NCI-H2171 (cell line): ENCODE measurements around the gene POLR2F.
A peak's percentile ranks its signal among the peaks of the same experiment; 100 is the strongest.

Experiments
- DNase-seq: peaks from one replicate; lab custom pipeline; 2025; lab: John Stamatoyannopoulos, UW

POLR2F gene

GRCh38 chr22:37982938-37983859 lies 29.7 kb downstream of the POLR2F start:
- DNase-seq: no peak

- no peak for DNase-seq
These were observed 30.6 kb downstream of the POLR2F start, which contains the start of gene SOX10 for GRCh38 chr22:37983860-37984791. Gene SOX10, minus strand, starts transcription at chr22:37984555. Its CDS starts 771 bp downstream, at chr22:37983784.

- no peak for DNase-seq
These were observed 31.6 kb downstream of the POLR2F start for GRCh38 chr22:37985050-37985585.

- DNase-seq: no peak
These were observed 32.3 kb downstream of the POLR2F start for GRCh38 chr22:37985751-37986281.

- DNase-seq: no peak
These were observed 32.9 kb downstream of the POLR2F start for GRCh38 chr22:37986371-37986770.

- DNase-seq: no peak
These were observed 35.9 kb downstream of the POLR2F start for GRCh38 chr22:37989146-37990045.

GRCh38 chr22:37990301-37990700 lies 36.8 kb downstream of the POLR2F start:
- DNase-seq: no peak

GRCh38 chr22:37990862-37991261 lies 37.4 kb downstream of the POLR2F start:
- DNase-seq: no peak

GRCh38 chr22:37991731-37992442 lies 38.4 kb downstream of the POLR2F start:
- DNase-seq: no peak

GRCh38 chr22:37994049-37994448 lies 40.5 kb downstream of the POLR2F start:
- no peak for DNase-seq

GRCh38 chr22:37994982-37995381 lies 41.5 kb downstream of the POLR2F start:
- no peak for DNase-seq

- DNase-seq: no peak
These were observed 42.0 kb downstream of the POLR2F start for GRCh38 chr22:37995460-37995859.

- DNase-seq: peak; percentile 23
These were observed 42.6 kb downstream of the POLR2F start for GRCh38 chr22:37996079-37996478.

GRCh38 chr22:37996515-37997246 lies 43.2 kb downstream of the POLR2F start:
- peak; percentile 66 for DNase-seq

- DNase-seq: no peak
These were observed 45.0 kb downstream of the POLR2F start for GRCh38 chr22:37998543-37998942.

GRCh38 chr22:37999236-37999635 lies 45.7 kb downstream of the POLR2F start:
- no peak for DNase-seq

- peak; percentile 59 for DNase-seq
These were observed 46.3 kb downstream of the POLR2F start for GRCh38 chr22:37999640-38000272.

GRCh38 chr22:38005943-38006342 lies 52.4 kb downstream of the POLR2F start:
- no peak for DNase-seq

GRCh38 chr22:38006906-38007305 lies 53.4 kb downstream of the POLR2F start:
- DNase-seq: no peak
